GM18498 (cell line): ENCODE results near the gene FAM236A.
"Not testable (repeated sequence)": the region's sequence is repeated elsewhere in the genome, so short reads cannot be mapped to it uniquely, and the experiment has no call there.

ENCODE experiments used
- ATAC-seq: cut with Tn5 transposase; IDR thresholded peaks from one replicate; pipeline ENCODE4 v1.9.1; 2021; ENCODE audit warnings: mild to moderate bottlenecking, moderate library complexity; ENCODE audit not compliant: unreplicated experiment

The FAM236A gene

GRCh38 chrX:72937906-72938305 is at the start of gene FAM236A:
TSS of gene FAM236A (plus strand) at chrX:72938206. CDS start at chrX:72938263, 57 bp downstream.
- not testable (repeated sequence) for ATAC-seq

GRCh38 chrX:72889740-72890139 is 48.3 kb upstream of the FAM236A start:
- not testable (repeated sequence) for ATAC-seq

GRCh38 chrX:72912315-72912714 is 25.7 kb upstream of the FAM236A start, which contains the start of gene FAM236C:
TSS of gene FAM236C (plus strand) at chrX:72912615. CDS start at chrX:72912715, 100 bp downstream.
- ATAC-seq: not testable (repeated sequence)

- not testable (repeated sequence) for ATAC-seq
These were observed 21.9 kb upstream of the FAM236A start for GRCh38 chrX:72916096-72916495.

- not testable (repeated sequence) for ATAC-seq
These were observed 5.7 kb upstream of the FAM236A start for GRCh38 chrX:72932283-72932682.

- ATAC-seq: not testable (repeated sequence)
These were observed 1.6 kb upstream of the FAM236A start for GRCh38 chrX:72936455-72936854.

GRCh38 chrX:72936882-72937455 is 1.0 kb upstream of the FAM236A start:
- ATAC-seq: not testable (repeated sequence)

- ATAC-seq: not testable (repeated sequence)
These were observed 4.3 kb downstream of the FAM236A start for GRCh38 chrX:72942272-72942671.

- peak; percentile 90 for ATAC-seq
These were observed 5.2 kb downstream of the FAM236A start for GRCh38 chrX:72943035-72943818.

GRCh38 chrX:72943819-72944169 is 5.8 kb downstream of the FAM236A start, which contains the start of gene DMRTC1:
TSS of gene DMRTC1 (minus strand) at chrX:72943837. CDS start at chrX:72875694, 68,143 bp downstream.
- peak; percentile 86 for ATAC-seq

- not testable (repeated sequence) for ATAC-seq
These were observed 22.0 kb downstream of the FAM236A start for GRCh38 chrX:72959971-72960370.

GRCh38 chrX:72971859-72972258 is 33.9 kb downstream of the FAM236A start:
- not testable (repeated sequence) for ATAC-seq

- not testable (repeated sequence) for ATAC-seq
These were observed 36.9 kb downstream of the FAM236A start for GRCh38 chrX:72974885-72975284.

- ATAC-seq: not testable (repeated sequence)
These were observed 43.0 kb downstream of the FAM236A start for GRCh38 chrX:72980894-72981469.
